ENCODE measurements around the gene QPCTL.
"Not testable (repeated sequence)": the region's sequence is repeated elsewhere in the genome, so short reads cannot be mapped to it uniquely, and the experiment has no call there.

GRCh38 chr19:45720065-45720464 is 27.6 kb downstream of the QPCTL start:
- not testable (repeated sequence) for TF ChIP-seq CTCF (conservative IDR thresholded peaks at IDR 0.05; ENCODE audit: low read depth, low read length); RAD21 (IDR thresholded peaks at IDR 0.05; ENCODE audit: low read length); RCOR1 (IDR thresholded peaks at IDR 0.05; ENCODE audit: insufficient replicate concordance, low read length); POLR2A (IDR thresholded peaks at IDR 0.05; ENCODE audit: low read depth, low read length); RFX5 (IDR thresholded peaks at IDR 0.05; ENCODE audit: low read depth, low read length); MXI1 (IDR thresholded peaks at IDR 0.05; ENCODE audit: borderline replicate concordance, low read depth, low read length); MAFK (IDR thresholded peaks at IDR 0.05; ENCODE audit: low read depth, low read length); CHD1 (IDR thresholded peaks at IDR 0.05; ENCODE audit: low read depth, low read length); CEBPB (IDR thresholded peaks at IDR 0.05; ENCODE audit: low read depth, low read length); FOS (IDR thresholded peaks at IDR 0.05; ENCODE audit: low read depth, low read length); BHLHE40 (IDR thresholded peaks at IDR 0.05; ENCODE audit: low read depth, low read length); SMC3 (IDR thresholded peaks at IDR 0.05; ENCODE audit: low read depth, low read length); MAZ (IDR thresholded peaks at IDR 0.05; ENCODE audit: borderline replicate concordance, low read depth, low read length)

All from IMR-90 (cell line).